Muscle of leg (tissue), 11 donors: ENCODE results near the gene SPDYE5. TPM values are rescaled to one million over a fixed set of nuclear protein-coding genes. Genes with fewer than 3 reads are reported as not detected.
"Not testable (repeated sequence)": the region's sequence is repeated elsewhere in the genome, so short reads cannot be mapped to it uniquely, and the experiment has no call there.

ENCODE experiments used
- DNase-seq: peaks from one replicate; pipeline ENCODE4 v3.0.0; 2013
- H3K27ac ChIP-seq: one replicate; pipeline ENCODE4 v1.5.1; 2013; ENCODE audit warnings: mild to moderate bottlenecking, low read length, control low read depth
- H3K27me3 ChIP-seq: one replicate; pipeline ENCODE4 v1.6.1; 2013; ENCODE audit warnings: low read length; ENCODE audit not compliant: control insufficient read depth, insufficient read depth
- H3K36me3 ChIP-seq: one replicate; pipeline ENCODE4 v1.6.1; 2013; ENCODE audit warnings: low read length; ENCODE audit not compliant: control insufficient read depth, insufficient read depth
- H3K4me1 ChIP-seq: one replicate; pipeline ENCODE4 v1.6.1; 2013; ENCODE audit warnings: low read length; ENCODE audit not compliant: control insufficient read depth, insufficient read depth
- H3K4me3 ChIP-seq: one replicate; pipeline ENCODE4 v1.5.1; 2013; ENCODE audit warnings: low read length, control low read depth
- H3K9me3 ChIP-seq: replicated peaks from 2 replicates; pipeline ENCODE4 v1.6.1; 2013; ENCODE audit warnings: low read depth, low read length; ENCODE audit not compliant: control insufficient read depth
- WGBS: methylation state at CpG from one replicate; pipeline ENCODE4 v1.1.5; 2013; ENCODE audit warnings: missing lambda C conversion rate; ENCODE audit not compliant: insufficient coverage; 5-methylcytosine and 5-hydroxymethylcytosine counted together
- polyA plus RNA-seq, 8 donors: library from polyadenylated mRNA; unstranded; fragments of 120-200 nt; gene quantifications; one replicate each; pipeline versions ENCODE4 v1.2.1 to v1.2.3, GENCODE V29; 2013; ENCODE audit warnings: inconsistent platforms in 1 of 8, low replicate concordance in 1 of 8; ENCODE audit not compliant: insufficient read length in 8 of 8, insufficient read depth in 1 of 8
- total RNA-seq: library from RNA; stranded (reverse); fragments of 120-200 nt; gene quantifications from one replicate; pipeline ENCODE4 v1.2.4, GENCODE V29; 2013

SPDYE5 gene
- total and polyA plus RNA-seq, 9 donors: 0.04 to 4.3 (median 1.4) TPM

DNA sequence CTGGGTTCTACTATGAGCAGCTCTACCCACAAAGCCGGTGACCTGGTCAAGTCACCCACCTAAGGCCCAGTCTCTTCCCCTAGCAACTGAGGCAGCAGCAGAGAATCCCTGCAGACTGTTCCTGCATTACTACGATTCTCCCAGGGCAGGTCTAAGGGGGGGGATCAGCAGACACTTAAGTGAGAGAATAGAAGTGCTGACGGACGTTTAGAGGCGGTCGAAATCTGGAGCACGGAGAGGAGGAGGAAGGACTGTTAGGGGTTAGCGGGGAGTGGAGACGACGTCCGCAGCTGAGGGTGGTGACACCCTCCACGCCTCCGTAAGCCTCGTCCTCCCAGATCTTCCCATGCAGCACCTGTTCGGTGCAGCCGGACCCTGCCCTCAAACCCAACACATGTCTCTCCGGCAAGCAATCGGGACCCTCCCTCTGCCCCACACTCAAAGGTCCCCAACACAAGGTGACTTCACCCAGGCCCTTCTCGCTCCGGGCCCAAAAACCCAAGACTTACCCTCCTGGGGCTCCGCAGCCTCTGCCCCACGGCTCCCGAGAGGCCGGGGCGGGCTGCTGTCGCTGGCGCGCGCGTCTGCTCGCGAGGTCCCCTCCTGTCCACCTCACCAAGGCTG is 6.7 kb upstream of the SPDYE5 start:
- peak overlapping the region; percentile 67 for H3K4me3 ChIP-seq
- H3K9me3 ChIP-seq, H3K36me3 ChIP-seq, H3K4me1 ChIP-seq, H3K27me3 ChIP-seq: not testable (repeated sequence)
- peak; percentile 11 for DNase-seq
- WGBS: no CpG with 5 or more reads among the region's 32 CpGs
- H3K27ac ChIP-seq: peak overlapping the region; percentile 62

DNA sequence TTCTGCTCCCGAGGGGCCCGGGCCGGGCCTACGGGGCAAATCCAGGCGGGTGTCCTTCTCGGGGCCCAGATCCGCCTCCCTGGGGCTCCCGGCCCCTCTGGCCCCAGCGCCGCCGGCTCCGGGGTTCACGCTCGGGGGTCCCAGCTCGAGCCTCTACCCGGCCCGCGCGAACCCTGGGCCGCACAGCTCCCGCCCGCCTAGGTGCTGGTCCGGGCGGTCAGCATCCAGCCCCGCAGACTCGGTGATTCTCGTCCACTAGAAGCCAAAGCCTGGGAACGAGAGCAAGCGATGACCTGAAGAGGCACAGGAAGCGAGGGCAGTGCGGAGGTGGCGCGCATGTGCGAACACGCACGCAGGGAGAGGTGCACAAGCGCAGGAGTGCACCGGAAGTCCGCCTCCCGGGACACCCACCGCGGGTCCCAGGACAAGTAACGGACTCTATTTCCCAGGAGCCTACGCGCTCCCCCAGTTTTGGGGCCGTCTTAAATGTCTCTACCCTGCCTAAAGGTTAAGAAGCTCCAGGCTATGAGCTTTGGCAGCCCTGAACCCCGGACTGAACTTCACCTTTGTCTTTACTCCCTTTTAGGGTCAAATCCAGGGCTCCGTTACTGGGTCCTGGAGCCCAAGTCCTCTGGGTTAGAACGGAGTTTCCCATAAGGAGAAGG is 6.0 kb upstream of the SPDYE5 start, which contains the start of gene POM121C:
POM121C (minus strand) TSS at position 321 of the 665 bp plus-strand sequence. CDS start 44,803 bp downstream, outside the sequence.
- peak; percentile 96 for DNase-seq
- peak within 1 kb of the TSS; percentile 74 for H3K27ac ChIP-seq
- not testable (repeated sequence) for H3K36me3 ChIP-seq, H3K4me1 ChIP-seq, H3K9me3 ChIP-seq, H3K27me3 ChIP-seq
- H3K4me3 ChIP-seq: peak within 1 kb of the TSS; percentile 67
- 0% methylated on average over 43 of the region's 49 CpGs for WGBS

- DNase-seq, H3K4me3 ChIP-seq, H3K27ac ChIP-seq, H3K4me1 ChIP-seq, H3K9me3 ChIP-seq, H3K36me3 ChIP-seq, H3K27me3 ChIP-seq: not testable (repeated sequence)
- no CpG with 5 or more reads among the region's 4 CpGs for WGBS
These were observed 16.9 kb downstream of the SPDYE5 start for GRCh38 chr7:75509033-75509432.

DNA sequence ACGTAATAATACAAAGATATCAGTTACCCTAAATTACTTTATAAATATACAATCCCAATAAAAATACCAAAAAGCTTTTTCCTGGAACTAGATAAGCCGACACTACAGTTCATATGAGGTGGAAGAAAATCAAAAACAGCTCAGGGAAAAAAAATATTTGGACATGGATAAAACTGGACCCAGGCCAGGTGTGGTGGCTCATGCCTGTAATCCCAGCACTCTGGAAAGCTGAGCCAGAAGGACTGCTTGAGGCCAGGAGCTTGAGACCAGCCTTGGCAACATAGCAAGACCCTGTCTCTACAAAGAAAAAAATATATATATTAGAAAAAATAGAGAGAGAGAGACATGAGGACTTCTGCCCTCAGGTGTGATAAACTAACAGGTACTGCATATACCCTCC is 26.7 kb downstream of the SPDYE5 start:
- not testable (repeated sequence) for H3K9me3 ChIP-seq, H3K4me1 ChIP-seq, H3K27ac ChIP-seq, H3K4me3 ChIP-seq, H3K27me3 ChIP-seq, DNase-seq
- WGBS: no CpG with 5 or more reads among the region's 2 CpGs
- H3K36me3 ChIP-seq: peaks cover 12% of the 10 kb centered on the region

- H3K27ac ChIP-seq, DNase-seq, H3K9me3 ChIP-seq, H3K4me3 ChIP-seq, H3K4me1 ChIP-seq, H3K27me3 ChIP-seq: not testable (repeated sequence)
- H3K36me3 ChIP-seq: peaks cover 12% of the 10 kb centered on the region
These were observed 29.6 kb downstream of the SPDYE5 start for GRCh38 chr7:75521727-75522126.

DNA sequence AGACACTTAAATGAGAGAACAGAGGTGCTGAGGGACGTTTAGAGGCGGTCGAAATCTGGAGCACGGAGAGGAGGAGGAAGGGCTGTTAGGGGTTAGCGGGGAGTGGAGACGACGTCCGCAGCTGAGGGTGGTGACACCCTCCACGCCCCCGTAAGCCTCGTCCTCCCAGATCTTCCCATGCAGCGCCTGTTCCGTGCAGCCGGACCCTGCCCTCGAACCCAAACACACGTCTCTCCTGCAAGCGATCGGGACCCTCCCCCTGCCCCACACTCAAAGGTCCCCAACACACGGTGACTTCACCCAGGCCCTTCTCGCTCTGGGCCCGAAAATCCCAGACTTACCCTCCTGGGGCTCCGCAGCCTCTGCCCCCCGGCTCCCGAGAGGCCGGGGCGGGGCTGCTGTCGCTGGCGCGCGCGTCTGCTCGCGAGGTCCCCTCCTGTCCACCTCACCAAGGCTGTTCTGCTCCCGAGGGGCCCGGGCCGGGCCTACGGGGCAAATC is 35.2 kb downstream of the SPDYE5 start:
- Histone ChIP-seq H3K4me3 (peak overlapping the region; percentile 80), H3K4me1 (peaks cover 13% of the 10 kb centered on the region), H3K27ac (peak overlapping the region; percentile 80)
- WGBS: 0% methylated on average over 31 of the region's 37 CpGs
- not testable (repeated sequence) for H3K36me3 ChIP-seq, H3K9me3 ChIP-seq, H3K27me3 ChIP-seq
- peak; percentile 21 for DNase-seq

GRCh38 chr7:75531359-75531821 is 39.3 kb downstream of the SPDYE5 start:
- H3K4me1 ChIP-seq: peaks cover 10% of the 10 kb centered on the region
- peak; percentile 49 for DNase-seq
- H3K4me3 ChIP-seq: no peak overlapping the region
- H3K9me3 ChIP-seq: no peaks in the 10 kb centered on the region
- H3K27me3 ChIP-seq: no peaks in the 10 kb centered on the region
- 50% methylated on average over 5 of the region's 6 CpGs for WGBS
- peak overlapping the region; percentile 47 for H3K27ac ChIP-seq
- peaks cover 17% of the 10 kb centered on the region for H3K36me3 ChIP-seq

DNA sequence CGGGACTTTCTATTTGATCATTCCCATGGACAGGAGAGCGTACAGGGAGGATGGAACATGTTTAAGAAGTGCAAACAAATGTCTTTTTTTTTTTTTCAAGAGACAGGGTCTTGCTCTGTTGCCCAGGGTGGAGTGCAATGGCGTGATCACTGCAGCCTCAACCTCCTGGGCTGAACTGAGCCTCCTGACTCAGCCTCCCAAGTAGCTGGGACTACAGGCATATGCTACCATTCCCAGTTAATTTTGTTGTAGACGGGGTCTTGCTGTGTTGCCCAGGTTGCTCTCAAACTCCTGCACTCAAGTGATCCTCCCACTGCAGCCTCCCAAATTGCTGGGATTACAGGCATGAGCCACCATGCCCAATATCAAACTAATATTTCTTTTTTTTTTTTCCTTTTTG is 40.5 kb downstream of the SPDYE5 start:
- Histone ChIP-seq H3K9me3 (no peaks in the 10 kb centered on the region), H3K4me3 (no peak overlapping the region), H3K4me1 (peaks cover 4% of the 10 kb centered on the region), H3K36me3 (peaks cover 30% of the 10 kb centered on the region), H3K27ac (no peak overlapping the region), H3K27me3 (no peaks in the 10 kb centered on the region)
- no peak for DNase-seq
- WGBS: 96% methylated on average over 4 of the region's 4 CpGs

- Histone ChIP-seq H3K27me3 (no peaks in the 10 kb centered on the region), H3K27ac (no peak overlapping the region), H3K36me3 (peaks cover 40% of the 10 kb centered on the region), H3K9me3 (no peaks in the 10 kb centered on the region), H3K4me1 (no peaks in the 10 kb centered on the region), H3K4me3 (no peak overlapping the region)
- WGBS: 94% methylated on average over 6 of the region's 6 CpGs
- no peak for DNase-seq
These were observed 41.8 kb downstream of the SPDYE5 start for GRCh38 chr7:75533926-75534325.

- no peak overlapping the region for H3K27ac ChIP-seq
- H3K4me3 ChIP-seq: no peak overlapping the region
- H3K27me3 ChIP-seq: no peaks in the 10 kb centered on the region
- H3K4me1 ChIP-seq: no peaks in the 10 kb centered on the region
- peaks cover 44% of the 10 kb centered on the region for H3K36me3 ChIP-seq
- H3K9me3 ChIP-seq: no peaks in the 10 kb centered on the region
- WGBS: 63% methylated on average over 6 of the region's 8 CpGs
- peak; percentile 15 for DNase-seq
These were observed 42.7 kb downstream of the SPDYE5 start for GRCh38 chr7:75534727-75535307.
